ENCODE measurements around the gene FNTB. TPM values are rescaled to one million over a fixed set of nuclear protein-coding genes. Genes with fewer than 3 reads are reported as not detected.

Gene FNTB, protein sequence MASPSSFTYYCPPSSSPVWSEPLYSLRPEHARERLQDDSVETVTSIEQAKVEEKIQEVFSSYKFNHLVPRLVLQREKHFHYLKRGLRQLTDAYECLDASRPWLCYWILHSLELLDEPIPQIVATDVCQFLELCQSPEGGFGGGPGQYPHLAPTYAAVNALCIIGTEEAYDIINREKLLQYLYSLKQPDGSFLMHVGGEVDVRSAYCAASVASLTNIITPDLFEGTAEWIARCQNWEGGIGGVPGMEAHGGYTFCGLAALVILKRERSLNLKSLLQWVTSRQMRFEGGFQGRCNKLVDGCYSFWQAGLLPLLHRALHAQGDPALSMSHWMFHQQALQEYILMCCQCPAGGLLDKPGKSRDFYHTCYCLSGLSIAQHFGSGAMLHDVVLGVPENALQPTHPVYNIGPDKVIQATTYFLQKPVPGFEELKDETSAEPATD
- total RNA-seq, result 6.3 and 7.0 TPM in 2 replicates

DNA sequence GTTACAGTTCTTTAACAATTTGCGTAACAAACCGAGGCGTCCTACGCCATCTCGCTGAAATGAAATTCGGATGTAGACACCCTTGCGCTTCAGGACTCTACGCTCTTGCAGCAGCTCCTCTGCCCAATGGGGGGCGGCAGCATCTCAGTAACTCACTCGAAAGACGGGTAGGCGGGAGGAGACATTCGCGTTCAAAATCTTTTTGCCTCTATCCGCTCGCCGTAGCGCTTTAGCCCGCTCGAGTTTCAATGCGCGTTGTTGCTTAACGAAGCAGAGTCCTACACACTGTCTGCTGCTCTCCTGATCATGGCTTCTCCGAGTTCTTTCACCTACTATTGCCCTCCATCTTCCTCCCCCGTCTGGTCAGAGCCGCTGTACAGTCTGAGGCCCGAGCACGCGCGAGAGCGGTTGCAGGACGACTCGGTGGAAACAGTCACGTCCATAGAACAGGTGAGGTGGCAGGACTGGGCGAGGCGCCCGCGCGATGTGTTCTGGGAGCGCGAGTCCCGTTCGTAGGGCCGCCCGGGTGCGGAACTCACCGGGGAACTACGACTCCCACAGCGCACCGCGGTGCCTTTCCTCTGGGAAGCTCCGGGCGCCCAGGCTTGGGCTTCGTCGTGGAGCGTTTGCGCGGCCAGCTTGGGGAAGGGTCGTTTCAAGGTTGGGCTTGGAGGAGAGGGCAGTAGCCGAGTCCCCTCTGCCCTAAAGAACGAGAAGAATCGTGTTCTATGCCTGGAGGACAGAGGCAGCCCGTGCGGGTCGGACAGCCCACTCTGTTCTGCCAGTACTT, at the start of gene FNTB:
TSS of gene FNTB (plus strand) at position 248 of the 790 bp plus-strand sequence. CDS start at position 307, 59 bp downstream.

DNA sequence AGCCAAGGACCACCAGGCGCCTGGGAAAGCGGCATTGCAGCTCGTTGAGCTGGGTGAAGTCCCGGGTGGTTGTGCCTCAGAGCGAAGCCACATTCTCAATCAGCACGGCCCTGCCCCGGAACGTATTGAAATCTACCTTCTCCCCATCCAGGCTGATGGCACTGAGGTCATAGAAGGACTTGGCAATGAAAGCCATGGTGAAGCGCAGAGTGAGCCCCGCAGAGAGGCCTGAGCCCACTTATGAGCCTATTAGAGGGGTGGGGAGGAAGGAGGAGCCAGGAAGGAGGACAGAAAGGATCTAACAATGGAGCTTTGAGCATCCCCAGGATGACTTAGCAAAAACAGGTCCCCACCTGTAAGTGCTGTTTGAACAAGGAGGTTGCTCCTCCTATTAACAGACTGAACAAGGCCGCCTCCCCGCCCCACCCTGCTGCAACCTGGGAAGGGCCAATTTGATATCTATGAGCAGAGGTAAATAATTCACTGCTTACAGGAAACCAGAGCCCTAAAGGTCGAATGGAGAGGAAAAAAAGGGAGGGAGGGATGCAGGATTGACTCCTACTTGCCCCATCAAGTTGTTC, 44.1 kb upstream of the FNTB start, which contains the start of gene GPX2:
TSS of gene GPX2 (minus strand) at position 215 of the 581 bp plus-strand sequence. CDS start at position 196, 19 bp downstream.

DNA sequence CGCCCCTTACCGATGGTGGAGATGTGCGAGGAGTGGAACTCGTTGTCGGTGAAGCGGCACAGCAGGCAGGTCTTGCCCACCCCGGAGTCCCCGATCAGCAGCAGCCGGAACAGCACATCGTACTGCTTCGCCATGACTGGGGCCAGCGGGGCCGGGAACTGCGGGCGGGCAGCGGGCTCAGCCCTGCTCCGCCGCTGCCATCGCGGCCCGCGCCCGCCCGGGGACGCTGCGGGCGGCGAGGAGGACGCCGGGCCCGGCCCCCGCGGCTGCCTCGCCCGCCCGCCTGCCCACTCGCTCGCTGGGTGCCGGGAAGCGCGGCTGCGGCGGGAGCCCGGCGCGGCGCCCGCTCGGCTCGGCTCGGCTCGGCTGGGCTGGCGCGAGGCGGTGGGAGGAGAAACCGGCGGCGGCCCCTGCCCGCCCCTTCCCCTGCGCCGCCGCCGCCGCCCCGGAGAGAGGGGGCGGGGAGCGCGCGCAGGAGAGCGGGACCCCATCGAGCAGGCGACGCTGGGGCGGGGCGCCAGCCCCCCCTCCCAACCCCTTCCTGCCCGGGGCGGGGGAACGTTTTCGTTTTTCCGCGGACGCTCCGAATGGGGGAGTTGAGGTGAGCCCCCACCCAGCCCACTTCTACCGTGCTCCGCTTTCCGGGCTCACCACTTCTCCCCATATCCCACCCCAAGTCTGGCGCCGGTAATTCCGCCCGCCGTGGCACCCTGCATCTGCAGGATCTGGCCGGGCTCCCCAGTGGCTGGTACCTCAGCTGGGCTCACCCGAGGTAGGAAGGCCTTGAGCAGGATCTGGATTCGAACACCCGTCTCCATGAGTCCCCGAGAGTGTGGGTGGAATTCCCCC, 14.5 kb upstream of the FNTB start, which contains the start of gene RAB15:
TSS of gene RAB15 (minus strand) at position 394 of the 849 bp plus-strand sequence. CDS start at position 134, 260 bp downstream.

DNA sequence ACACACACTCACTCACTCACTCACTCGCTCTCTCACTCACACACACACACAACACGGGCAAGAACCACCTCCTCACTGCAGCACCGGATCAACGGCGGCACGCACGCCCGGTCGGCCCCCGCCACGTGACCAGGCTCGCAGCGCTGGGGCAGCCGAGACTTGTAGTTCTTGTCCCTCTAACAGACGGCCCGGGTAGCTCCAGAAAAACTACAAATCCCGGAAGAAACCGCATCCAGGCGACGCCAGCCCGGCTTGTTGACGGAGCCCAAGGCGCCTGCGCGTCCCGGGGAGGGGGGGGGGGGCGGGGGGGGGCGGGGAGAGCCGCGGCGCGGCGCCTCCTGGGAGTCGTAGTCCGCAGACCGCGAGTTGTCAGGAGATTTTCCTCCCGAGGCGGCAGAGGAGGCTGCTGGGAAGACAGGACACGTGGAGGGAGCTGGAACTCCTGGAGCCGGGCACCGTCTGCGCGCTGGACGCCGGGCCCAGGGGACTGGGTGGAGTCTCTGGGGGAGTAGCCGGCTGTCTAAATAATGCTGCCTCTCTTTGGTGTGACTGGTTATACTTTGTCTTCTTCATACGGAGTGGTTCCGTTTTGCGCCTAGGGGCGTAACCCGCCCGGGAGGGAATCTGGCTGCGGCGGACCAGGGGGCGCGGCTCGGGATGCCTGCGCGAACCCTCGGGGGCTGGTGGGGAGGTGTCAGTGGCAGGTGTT, 115.9 kb downstream of the FNTB start, which contains the start of gene MAX:
TSS of gene MAX (minus strand) at position 77 of the 709 bp plus-strand sequence. CDS start 178 bp downstream, outside the sequence.

Other genes starting within 250 kb of the FNTB start
- under 0.01 TPM in 2 replicates for gene SPTB, start 107.0 kb upstream of the FNTB start, total RNA-seq
- gene CHURC1, start 72.4 kb upstream of the FNTB start, total RNA-seq, result 36.0 and 64.4 TPM in 2 replicates
- gene GPX2, start 44.1 kb upstream of the FNTB start, total RNA-seq, result not detected in 2 replicates
- gene RAB15, start 14.6 kb upstream of the FNTB start, total RNA-seq, result 4.8 and 8.2 TPM in 2 replicates
- gene MAX, start 115.6 kb downstream of the FNTB start, total RNA-seq, result 46.5 and 49.2 TPM in 2 replicates